EH (cell line): ENCODE data around the gene PPM1K.
A peak's percentile ranks its signal among the peaks of the same experiment; 100 is the strongest.

ENCODE experiments used
- DNase-seq: peaks from one replicate; pipeline ENCODE4 v3.0.0-alpha.2; 2015; ENCODE audit warnings: low read depth

Gene PPM1K

GRCh38 chr4:88276952-88277710 lies 7.2 kb downstream of the PPM1K start:
- DNase-seq, result peak; percentile 39

GRCh38 chr4:88275949-88276515 lies 8.3 kb downstream of the PPM1K start:
- DNase-seq, result peak; percentile 54

- peak; percentile 80 for DNase-seq
These were observed 8.8 kb downstream of the PPM1K start for GRCh38 chr4:88275516-88275915.

GRCh38 chr4:88268913-88269312 lies 15.4 kb downstream of the PPM1K start:
- no peak for DNase-seq

GRCh38 chr4:88264336-88264735 lies 20.0 kb downstream of the PPM1K start:
- no peak for DNase-seq

- no peak for DNase-seq
These were observed 26.6 kb downstream of the PPM1K start for GRCh38 chr4:88257726-88258125.

- no peak for DNase-seq
These were observed 29.2 kb downstream of the PPM1K start for GRCh38 chr4:88255111-88255510.

- DNase-seq, result no peak
These were observed 32.4 kb downstream of the PPM1K start for GRCh38 chr4:88251924-88252323.

GRCh38 chr4:88247148-88247547 lies 37.2 kb downstream of the PPM1K start:
- DNase-seq, result no peak

- no peak for DNase-seq
These were observed 37.8 kb downstream of the PPM1K start for GRCh38 chr4:88246600-88246999.

GRCh38 chr4:88244816-88245579 lies 39.4 kb downstream of the PPM1K start:
- no peak for DNase-seq

GRCh38 chr4:88244056-88244455 lies 40.3 kb downstream of the PPM1K start:
- no peak for DNase-seq

- no peak for DNase-seq
These were observed 42.2 kb downstream of the PPM1K start for GRCh38 chr4:88242144-88242543.

- DNase-seq, result no peak
These were observed 44.1 kb downstream of the PPM1K start for GRCh38 chr4:88240297-88240714.

GRCh38 chr4:88230969-88231771 lies 53.2 kb downstream of the PPM1K start:
- peak; percentile 43 for DNase-seq

- DNase-seq, result no peak
These were observed 53.9 kb downstream of the PPM1K start for GRCh38 chr4:88230461-88230891.

GRCh38 chr4:88227734-88228133 lies 56.6 kb downstream of the PPM1K start:
- no peak for DNase-seq

- no peak for DNase-seq
These were observed 58.2 kb downstream of the PPM1K start for GRCh38 chr4:88226143-88226542.

GRCh38 chr4:88225232-88226105 lies 58.9 kb downstream of the PPM1K start:
- DNase-seq, result peak; percentile 30

- no peak for DNase-seq
These were observed 60.8 kb downstream of the PPM1K start for GRCh38 chr4:88223516-88223915.

GRCh38 chr4:88219099-88219498 lies 65.3 kb downstream of the PPM1K start:
- DNase-seq, result peak; percentile 57
